HT1080 (cell line): ENCODE measurements around the gene TTC16. TPM values are rescaled to one million over a fixed set of nuclear protein-coding genes. Genes with fewer than 3 reads are reported as not detected.

Source experiments
- total RNA-seq: library from RNA; depleted of rRNA; stranded (reverse); fragments of >200 nt; shearing (Covaris generic); gene quantifications from 2 replicates; pipeline ENCODE4 v1.2.3, GENCODE V29; 2014; rRNA removed

Gene TTC16
- total RNA-seq, 1 experiment from 2014 or later: not detected

Other genes with a start within 250 kb of the TTC16 start
- 9.6 and 10.4 TPM in 2 replicates for gene STXBP1, start 103.8 kb upstream of the TTC16 start, total RNA-seq
- not detected in 2 replicates for gene CFAP157, start 9.1 kb upstream of the TTC16 start, total RNA-seq
- 27.1 and 33.3 TPM in 2 replicates for gene PTRH1, start 416 bp upstream of the TTC16 start, total RNA-seq
- gene TOR2A, start 19.2 kb downstream of the TTC16 start, total RNA-seq: 20.7 and 27.7 TPM in 2 replicates
- gene SH2D3C, start 62.6 kb downstream of the TTC16 start, total RNA-seq: not detected in 2 replicates
- 49.4 and 73.6 TPM in 2 replicates for gene CDK9, start 70.0 kb downstream of the TTC16 start, total RNA-seq
- 84.1 and 87.0 TPM in 2 replicates for gene FPGS, start 86.8 kb downstream of the TTC16 start, total RNA-seq
- gene ENG, start 138.6 kb downstream of the TTC16 start, total RNA-seq: 23.0 and 34.1 TPM in 2 replicates
- gene AK1, start 161.6 kb downstream of the TTC16 start, total RNA-seq: 47.0 and 59.7 TPM in 2 replicates
- gene ST6GALNAC6, start 183.5 kb downstream of the TTC16 start, total RNA-seq: 37.4 and 38.9 TPM in 2 replicates
- gene ST6GALNAC4, start 201.0 kb downstream of the TTC16 start, total RNA-seq: 35.3 and 43.4 TPM in 2 replicates
- 0.73 and 0.98 TPM in 2 replicates for gene PIP5KL1, start 214.7 kb downstream of the TTC16 start, total RNA-seq
- 92.5 and 128 TPM in 2 replicates for gene DPM2, start 221.8 kb downstream of the TTC16 start, total RNA-seq